Activated naive CD4-positive, alpha-beta T cell treated with Interleukin-2 at 50 U/mL for 16 hours (primary cell): Measurements from ENCODE around the gene CEL.

ENCODE experiments used
- DNase-seq: peaks from one replicate; pipeline ENCODE4 v3.0.0-alpha.2; 2020

The CEL gene

GRCh38 chr9:133106511-133107244, 44.9 kb downstream of the CEL start:
- DNase-seq, result no peak

GRCh38 chr9:133107245-133107722, 45.5 kb downstream of the CEL start:
- no peak for DNase-seq

- DNase-seq, result no peak
Observed at GRCh38 chr9:133107961-133108793, 46.4 kb downstream of the CEL start.

DNA sequence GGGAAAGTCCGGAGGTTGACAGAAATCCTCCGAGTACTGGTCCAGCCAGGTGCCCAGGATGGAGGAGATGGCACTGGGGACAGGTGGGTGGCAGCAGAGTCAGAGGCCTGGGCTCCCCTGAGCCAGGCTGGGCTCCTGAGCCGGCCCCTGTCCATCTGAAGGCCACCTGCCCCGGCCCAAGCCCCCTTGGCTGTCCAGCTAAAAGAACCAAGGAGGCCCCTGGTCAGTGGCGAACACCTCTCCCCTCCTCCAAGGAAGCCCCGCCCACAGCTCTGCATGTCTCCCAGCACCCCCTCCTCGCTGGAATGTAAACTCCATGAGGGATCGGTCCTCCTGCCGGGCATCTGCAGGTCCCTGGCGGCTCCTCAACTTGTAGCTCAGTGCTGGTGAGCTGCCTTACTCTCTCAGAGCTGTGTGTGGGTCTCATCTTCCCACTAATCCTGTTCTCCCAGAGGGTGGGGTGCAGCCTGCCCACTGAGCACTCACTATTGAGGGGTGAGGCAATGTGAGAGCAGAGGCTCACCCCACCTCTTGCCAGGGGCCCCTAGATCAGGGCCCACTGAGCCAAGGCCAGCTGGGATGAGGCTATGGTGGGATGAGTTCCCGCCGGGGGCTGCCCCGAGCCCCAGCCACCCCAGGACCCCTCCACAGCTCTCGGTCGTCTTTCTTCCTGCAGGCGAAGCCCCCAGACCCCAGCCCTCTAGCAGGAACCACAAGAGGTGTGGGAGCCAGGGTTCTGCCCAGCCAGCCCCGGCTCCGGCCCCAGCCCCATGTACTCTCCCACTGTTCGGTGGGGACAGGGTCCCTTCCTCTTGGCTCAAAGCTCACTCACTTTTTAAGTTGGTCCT, 47.2 kb downstream of the CEL start:
- DNase-seq, result no peak

- no peak for DNase-seq
Observed at GRCh38 chr9:133109931-133110650, 48.3 kb downstream of the CEL start.

- DNase-seq, result no peak
Observed at GRCh38 chr9:133111808-133112662, 50.3 kb downstream of the CEL start.

GRCh38 chr9:133112663-133113026, 50.9 kb downstream of the CEL start:
- DNase-seq, result peak; percentile 35

DNA sequence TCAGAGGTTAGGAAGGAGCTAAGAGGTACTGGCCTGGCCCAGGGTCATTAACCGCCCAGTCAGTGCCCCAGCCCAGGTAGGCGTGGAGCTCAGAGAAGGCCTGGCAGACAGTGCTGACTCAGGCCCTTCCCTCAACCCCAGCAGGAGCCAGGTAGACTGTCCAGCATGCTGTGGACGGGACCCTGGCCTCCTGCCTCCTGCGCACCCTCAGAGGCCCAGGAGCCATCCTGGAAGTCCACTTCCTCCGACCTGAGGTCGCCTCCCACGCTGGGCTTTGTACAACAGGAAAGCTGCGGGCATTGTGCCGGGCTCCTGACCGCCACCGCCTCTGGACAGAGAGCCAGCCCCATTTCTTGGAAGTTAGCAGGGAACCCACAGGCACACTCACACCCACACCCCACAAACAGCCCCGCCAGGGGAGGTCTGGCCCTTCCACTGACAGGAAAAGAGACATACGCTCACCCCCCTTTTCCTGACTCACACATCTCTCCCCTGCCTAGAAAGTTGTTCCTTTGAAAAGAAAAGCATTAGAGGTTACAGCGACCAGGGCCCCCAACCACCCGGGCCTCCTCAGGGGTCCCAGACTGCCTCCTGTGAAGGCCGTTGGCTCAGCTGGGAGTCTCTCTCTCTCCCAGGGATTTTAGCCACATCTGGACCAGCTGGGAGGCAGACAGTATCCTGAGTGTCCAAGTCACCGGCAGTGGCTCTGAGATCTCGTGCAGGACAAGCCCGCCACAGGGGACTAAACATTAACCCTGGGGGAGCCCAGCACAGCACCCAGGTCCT, 51.6 kb downstream of the CEL start:
- DNase-seq, result no peak

GRCh38 chr9:133113949-133114885, 52.4 kb downstream of the CEL start:
- no peak for DNase-seq

- no peak for DNase-seq
Observed at GRCh38 chr9:133114886-133115603, 53.3 kb downstream of the CEL start.

DNA sequence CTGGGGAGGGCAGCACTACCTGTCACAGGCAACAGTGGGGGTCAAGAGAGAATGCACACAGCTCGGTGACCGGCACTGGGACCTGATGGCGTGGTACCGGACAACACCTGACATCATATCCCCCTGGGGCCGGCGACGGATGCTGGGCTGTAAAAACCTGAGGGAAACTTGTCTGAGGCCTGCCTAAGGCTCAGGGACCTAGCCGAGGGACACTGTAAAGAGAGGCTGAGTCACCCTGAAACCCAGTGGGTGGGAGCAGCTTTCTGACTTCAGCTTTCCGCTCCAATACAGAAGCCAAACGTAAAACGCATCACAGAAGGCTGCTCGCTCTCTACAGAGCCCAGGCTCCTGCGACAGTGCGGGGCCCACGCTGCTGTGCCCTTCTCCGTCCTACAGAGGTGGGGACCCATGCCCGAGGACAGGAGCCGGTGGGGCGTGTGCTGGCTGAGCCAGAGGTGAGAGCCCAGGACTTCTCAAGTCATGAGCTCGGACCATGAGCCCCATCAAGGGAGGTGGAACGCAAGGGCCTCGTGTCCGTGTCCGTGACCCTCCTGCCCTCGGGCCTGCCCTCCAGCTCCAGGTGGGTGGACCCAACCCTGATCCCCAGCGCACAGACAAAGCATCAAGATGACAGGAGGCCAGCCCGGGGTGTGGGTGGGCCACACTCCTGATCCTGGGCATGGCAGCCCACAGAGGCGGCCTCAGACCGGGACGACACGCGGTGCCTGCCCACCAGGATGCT, 54.0 kb downstream of the CEL start:
- DNase-seq, result peak; percentile 82

DNA sequence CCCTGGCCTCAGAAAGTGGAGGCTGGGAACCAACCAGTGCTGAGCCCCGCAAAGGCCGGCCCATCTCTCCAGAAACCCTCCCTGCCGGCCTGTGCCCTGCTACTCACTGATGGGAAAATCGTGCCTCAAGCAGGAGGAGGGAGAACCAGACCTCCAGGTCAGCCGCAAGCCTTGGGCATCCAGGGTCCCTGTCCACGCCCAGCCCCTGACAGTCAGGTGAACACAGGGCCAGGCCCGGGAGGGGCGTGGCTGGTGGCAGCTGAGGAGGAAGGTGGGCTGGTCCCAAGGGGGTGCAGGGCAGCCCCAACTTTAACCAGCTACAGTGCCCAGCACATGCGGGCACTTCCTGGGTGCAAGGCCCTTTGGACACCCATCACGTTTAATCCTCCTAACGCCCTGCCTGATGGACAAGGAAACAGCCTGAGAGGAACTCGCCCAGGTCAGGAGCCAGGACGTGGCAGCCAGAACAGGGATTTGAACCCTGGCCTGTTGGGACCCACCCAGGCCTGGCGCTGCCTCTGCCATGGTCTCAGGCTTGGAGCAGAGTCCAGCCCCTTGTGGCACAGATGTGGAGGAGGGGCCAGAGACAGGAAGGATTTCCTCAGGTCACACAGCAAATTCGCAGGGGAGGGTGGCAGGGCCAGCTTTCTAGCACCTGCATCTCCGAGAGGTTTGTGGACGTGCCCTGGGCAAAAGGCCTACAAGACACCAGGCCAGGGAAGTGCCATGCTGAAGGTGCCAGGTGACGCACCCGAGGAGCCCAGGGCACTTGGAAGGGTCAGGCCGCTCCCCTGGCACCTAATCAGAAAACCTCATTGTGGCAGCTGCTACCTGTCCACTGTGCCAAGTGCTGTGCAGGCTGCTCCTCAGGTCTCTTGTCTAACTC, 54.8 kb downstream of the CEL start:
- DNase-seq, result no peak

DNA sequence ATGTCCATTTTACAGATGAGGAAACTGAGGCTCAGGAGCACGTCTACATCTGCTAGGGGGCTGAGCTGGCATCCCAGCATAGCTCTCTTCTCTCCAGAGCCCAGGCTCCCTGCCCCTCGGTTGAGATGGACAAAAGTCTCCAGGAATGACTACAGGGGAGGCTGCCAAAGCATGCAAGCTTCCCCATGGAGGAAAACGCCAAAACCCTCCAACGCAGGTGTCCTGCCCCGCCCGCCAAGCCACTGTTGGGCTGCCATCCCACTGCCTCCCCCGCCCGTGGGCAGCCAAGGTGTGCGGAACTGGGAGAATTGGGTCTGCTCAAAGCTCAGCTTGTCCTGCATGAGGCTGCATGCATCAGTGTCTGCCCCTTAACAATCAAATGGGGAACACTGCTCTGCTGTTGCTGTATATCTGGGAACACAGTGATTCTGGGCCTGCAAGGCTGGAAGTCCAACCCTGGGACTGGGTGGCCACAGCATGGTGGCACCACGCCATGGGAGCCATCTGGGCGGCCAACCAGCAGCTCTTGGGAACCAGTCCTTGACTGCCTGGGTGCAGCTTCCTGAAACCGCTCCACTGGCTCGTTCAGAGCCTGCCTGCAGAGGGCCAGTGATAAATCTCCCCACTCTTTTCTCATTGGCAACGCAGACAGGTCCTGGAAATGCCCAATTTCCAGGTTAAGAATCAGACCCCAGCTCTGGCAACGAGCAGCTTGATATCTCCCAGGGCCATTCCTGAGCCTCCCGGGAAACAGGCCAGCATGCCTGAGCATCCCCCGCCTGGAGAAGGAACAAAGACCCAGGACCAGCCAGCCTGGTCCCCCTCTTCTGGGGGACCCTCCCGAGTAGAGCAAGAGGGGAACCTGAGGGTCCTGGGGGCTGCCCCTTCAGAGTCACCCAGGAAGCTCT, 55.7 kb downstream of the CEL start:
- no peak for DNase-seq

DNA sequence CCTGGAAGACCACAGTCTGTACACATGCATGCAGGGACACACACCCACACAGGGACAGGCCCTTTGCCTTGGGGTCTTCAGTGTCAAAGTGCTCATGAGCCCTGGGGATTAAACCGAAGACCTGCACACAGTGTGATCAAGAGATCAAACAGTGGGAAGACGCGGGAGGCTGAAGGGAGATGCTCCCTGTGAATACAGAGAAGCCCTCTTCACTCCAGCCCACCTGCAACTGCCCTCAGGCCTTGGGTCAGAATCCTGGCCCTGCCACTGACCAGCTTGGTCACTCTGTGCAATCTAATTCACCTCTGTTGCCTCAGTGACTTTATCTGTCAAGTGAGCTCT, 56.4 kb downstream of the CEL start:
- no peak for DNase-seq

DNA sequence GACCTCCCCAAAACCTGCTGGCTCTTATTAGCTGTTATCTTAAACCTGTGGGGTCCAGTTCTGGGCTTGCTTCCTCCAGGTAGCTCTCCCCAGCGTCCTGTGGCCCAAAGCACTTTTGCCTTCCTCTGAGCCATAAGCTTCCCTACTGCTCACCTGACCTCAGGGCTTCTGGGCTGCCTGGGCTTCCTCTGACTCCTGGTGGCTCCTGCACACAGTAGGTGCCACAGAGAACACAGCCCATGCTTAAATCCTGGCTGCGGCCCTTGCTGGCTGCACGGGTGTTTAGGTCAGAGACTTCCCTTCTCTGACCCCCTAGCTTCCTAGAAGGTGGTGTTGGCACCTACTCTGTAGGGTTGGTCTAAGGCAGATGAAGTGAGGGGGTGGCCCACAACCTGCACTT, 56.8 kb downstream of the CEL start:
- DNase-seq, result no peak
